HG02970 (cell line): Measurements from ENCODE around the gene DOK1.
"Not testable (repeated sequence)": the region's sequence is repeated elsewhere in the genome, so short reads cannot be mapped to it uniquely, and the experiment has no call there.

ENCODE experiments used
- ATAC-seq: cut with Tn5 transposase; IDR thresholded peaks from one replicate; pipeline ENCODE4 v1.9.1; 2021; ENCODE audit warnings: mild to moderate bottlenecking, moderate library complexity, moderate number of reproducible peaks; ENCODE audit not compliant: unreplicated experiment, low FRiP score

The DOK1 gene

DNA sequence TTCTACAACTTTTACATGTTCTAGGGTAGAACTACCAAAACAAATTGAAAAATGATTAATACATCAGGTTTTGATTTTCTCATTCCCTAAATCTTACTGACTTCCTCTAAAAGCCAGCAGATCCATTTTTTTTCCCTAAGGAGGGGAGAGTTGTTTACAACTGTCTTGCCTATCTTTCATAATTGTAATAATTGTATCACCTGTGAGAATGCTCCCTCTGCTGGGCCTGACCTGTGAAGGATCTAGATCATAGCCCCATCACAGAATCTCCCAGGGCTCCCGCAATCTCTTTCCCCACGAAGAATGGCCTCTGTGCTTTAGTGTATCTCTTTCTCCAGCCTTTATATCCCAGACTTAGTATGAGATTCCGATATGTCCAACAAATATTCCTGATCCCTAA, 9.9 kb upstream of the DOK1 start:
- ATAC-seq, result no peak

DNA sequence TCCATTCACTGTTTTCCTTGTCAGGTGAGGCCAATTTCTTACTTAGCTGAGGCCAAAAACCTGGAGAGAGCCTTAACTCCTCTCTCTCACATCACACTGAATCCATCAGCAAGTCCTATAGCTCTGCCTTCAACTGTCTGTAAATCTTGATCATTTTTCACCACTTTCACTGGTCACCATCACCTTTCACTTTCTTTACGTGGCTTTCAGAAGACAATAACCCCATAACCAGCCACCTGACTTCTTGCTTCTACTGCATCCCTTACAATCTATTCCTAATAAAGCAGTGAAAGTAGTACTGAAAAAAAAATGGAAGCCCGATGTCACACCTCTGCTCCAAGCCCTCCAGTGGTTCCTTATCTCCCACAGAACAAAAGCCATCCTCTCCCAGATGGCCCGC, 8.5 kb upstream of the DOK1 start:
- ATAC-seq, result no peak

- no peak for ATAC-seq
Measured at GRCh38 chr2:74548285-74548899, 6.1 kb upstream of the DOK1 start.

DNA sequence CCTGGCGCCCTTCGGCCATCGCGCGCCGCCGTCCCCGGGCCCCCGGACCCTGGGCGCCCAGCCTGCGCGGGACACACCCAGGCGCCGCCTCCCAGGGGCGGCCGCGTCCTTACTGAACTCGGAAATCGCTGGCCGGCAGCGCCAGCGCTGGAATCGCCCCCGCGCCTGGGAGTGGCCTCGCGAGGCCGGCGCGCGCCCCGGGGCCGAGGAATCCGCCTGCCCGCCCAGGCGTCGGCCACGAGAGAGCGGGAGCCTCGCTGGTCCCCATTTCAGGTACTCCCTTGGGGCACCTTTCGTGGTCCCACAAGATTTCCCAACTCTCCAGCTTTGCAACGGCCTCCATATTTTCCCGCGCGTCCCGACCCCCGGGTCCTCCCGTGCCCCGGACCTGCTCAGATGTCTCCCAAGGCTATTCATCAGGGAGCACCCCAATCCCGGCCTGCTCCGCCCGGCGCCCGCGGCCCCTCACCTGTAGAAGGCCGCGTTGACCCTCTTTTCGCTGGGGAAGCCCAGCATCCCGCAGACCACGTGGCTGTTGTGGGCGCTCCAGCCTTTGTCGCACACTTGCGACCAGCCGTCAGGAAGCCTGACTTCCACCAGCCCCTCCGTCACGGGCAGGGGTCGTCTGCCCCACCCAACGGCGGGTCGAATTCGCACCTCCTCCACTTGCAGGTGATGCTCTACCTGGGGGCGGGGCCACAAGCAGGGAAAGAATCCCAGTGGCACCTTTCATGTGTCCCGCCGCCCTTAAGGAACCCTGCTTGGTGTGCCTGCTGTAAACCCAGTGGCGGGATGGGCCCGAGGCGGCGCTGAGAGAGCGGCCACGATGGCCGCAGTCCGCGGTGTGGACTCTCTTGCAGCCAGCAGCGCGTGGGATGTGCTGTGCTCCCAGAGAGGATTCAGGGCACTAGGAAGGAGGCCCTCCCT, 5.4 kb upstream of the DOK1 start:
- ATAC-seq, result no peak

GRCh38 chr2:74550231-74550630, 4.3 kb upstream of the DOK1 start:
- no peak for ATAC-seq

DNA sequence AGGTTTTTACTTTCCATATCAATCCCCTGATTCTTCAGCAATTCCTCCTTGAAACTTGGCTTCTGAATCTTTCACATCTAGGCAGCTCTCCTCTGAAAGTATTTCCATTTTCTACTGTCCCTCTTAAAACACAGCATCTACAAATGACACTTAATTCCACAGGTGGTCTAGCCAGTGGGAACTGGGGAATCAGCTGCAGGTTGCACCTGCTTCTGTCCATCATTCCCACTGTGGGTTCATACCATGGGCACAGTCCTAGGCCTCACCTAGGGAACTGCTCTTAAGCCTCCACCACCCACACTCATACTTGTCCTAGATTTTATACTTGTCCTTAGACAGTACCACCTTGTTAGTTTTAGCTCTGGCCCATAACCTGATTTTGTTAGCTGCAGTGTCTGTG, 3.0 kb upstream of the DOK1 start:
- ATAC-seq, result no peak

- ATAC-seq, result no peak
Measured at GRCh38 chr2:74551942-74552913, 2.3 kb upstream of the DOK1 start.

- ATAC-seq, result no peak
Measured at GRCh38 chr2:74552914-74553811, 1.4 kb upstream of the DOK1 start.

GRCh38 chr2:74554820-74555531, 456 bp downstream of the DOK1 start:
- peak; percentile 17 for ATAC-seq

GRCh38 chr2:74555610-74556103, 1.1 kb downstream of the DOK1 start:
- no peak for ATAC-seq

- no peak for ATAC-seq
Measured at GRCh38 chr2:74556159-74556558, 1.6 kb downstream of the DOK1 start.

DNA sequence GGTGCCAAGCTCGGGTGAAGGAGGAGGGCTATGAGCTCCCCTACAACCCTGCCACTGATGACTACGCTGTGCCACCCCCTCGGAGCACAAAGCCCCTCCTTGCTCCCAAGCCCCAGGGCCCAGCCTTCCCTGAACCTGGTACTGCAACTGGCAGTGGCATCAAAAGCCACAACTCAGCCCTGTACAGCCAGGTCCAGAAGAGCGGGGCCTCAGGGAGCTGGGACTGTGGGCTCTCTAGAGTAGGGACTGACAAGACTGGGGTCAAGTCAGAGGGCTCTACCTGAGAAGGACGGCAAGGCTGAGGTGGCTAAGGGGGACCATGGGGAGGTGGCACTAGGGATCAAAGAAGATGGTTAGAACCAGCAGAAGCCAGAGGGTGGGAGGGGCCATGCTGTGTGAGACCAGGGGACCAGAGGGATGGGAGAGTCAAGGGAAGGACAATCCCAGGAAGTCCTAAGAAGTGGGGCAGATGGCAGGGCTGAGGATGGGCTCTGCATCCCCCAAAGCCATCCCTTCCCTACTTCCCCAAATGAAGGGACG, 2.4 kb downstream of the DOK1 start:
- no peak for ATAC-seq

- no peak for ATAC-seq
Measured at GRCh38 chr2:74558284-74559230, 4.0 kb downstream of the DOK1 start.

DNA sequence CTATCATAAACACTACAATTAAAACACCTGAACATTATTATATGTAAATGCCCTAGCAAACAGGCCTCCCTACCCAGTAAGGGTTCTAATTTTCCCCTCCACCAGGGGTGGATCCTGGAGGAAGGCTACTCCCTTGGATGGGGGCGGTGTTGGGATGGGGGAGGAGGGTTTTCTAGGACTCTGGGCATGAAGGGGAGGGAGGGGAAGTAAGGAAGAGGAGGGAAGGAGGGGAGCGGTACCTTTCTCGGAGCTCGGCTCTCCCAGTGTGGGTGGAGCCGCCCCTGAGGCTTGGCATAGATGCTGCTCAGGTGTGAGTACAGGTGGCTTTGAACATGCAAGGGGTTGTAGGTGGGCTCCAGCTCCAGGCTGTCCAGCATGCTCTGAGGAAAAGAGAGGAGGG, 5.4 kb downstream of the DOK1 start:
- no peak for ATAC-seq

DNA sequence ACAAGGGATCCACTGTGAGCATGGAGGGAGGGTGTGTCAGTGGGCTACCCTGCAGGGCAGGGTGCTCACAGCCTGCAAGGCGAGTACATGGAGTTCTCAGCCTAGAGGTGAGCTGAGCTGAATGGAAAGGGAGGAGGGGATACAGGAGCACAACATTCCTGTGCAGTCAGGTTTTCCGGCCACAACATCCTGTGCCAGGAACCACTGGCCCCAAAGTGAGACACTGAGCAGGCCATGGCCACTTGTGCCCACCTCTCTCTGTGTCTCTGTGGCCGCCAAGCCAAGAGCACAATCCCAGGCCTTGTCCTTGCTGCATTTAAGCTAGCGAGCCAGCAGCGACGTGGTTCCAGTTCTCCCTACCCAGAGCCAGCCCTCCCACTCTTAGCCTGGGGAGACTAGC, 6.1 kb downstream of the DOK1 start:
- ATAC-seq, result no peak

DNA sequence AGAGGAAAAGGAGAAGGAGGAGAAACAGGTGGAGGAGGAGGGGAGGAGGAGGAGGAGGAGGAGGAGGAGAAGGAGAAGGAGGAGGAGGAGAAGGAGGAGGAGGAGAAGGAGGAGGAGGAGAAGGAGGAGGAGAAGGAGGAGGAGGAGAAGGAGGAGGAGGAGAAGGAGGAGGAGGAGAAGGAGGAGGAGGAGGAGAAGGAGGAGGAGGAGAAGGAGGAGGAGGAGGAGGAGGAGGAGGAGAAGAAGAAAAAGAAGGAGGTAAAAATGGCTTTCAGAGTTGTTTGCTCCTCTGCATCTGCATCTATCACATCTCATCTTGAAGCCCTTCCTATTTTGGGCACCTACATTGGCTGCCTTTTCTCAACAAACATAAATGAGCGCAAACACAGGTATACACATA, 6.5 kb downstream of the DOK1 start:
- ATAC-seq, result not testable (repeated sequence)

- ATAC-seq, result no peak
Measured at GRCh38 chr2:74562126-74562775, 7.7 kb downstream of the DOK1 start.
